ENCODE measurements around the gene WBP1. TPM values are rescaled to one million over a fixed set of nuclear protein-coding genes. Genes with fewer than 3 reads are reported as not detected.
"Not testable (repeated sequence)": the region's sequence is repeated elsewhere in the genome, so short reads cannot be mapped to it uniquely, and the experiment has no call there.

The WBP1 gene
- total and polyA plus RNA-seq, 2 donors from 2014 or later: 83.9 to 150 TPM

- intact Hi-C loops (cut with DNase I): no loop called here
- Histone ChIP-seq H3K27me3 (ENCODE audit: control insufficient read depth, insufficient read depth, low read length) (no peaks in the 10 kb centered on the region), H3K4me1 (ENCODE audit: control insufficient read depth in 2 of 3, insufficient read depth in 2 of 3, low read depth in 1 of 3, low read length in 3 of 3) (peaks cover 0 to 10% (median 0%) of the 10 kb centered on the region in 3 donors), H3K36me3 (ENCODE audit: control insufficient read depth in 2 of 3, insufficient read depth in 3 of 3, low read length in 3 of 3) (no peaks in the 10 kb centered on the region), H3K4me3 (ENCODE audit: low read length in 3 of 3) (no peak overlapping the region), H3K9ac (ENCODE audit: low read length in 3 of 3) (no peak overlapping the region), H3K9me3 (ENCODE audit: control insufficient read depth in 2 of 3, insufficient read depth in 1 of 3, low read length in 3 of 3) (no peaks in the 10 kb centered on the region), H3K27ac (ENCODE audit: low read depth in 2 of 2, low read length in 2 of 2) (no peak overlapping the region)
- no peak for DNase-seq
- no peak for TF ChIP-seq CTCF (IDR thresholded peaks at IDR 0.05; ENCODE audit: borderline replicate concordance, extremely low read depth, insufficient read depth)
- no peak for FAIRE-seq
Observed at GRCh38 chr2:74419345-74419744, 38.9 kb upstream of the WBP1 start.

GRCh38 chr2:74420006-74420405, 38.2 kb upstream of the WBP1 start:
- FAIRE-seq: no peak
- H3K27ac ChIP-seq (ENCODE audit: low read depth in 2 of 2, low read length in 2 of 2): no peak overlapping the region
- no peak overlapping the region for H3K4me3 ChIP-seq (ENCODE audit: low read length in 3 of 3)

GRCh38 chr2:74420443-74421103, 37.7 kb upstream of the WBP1 start:
- H3K36me3 ChIP-seq (ENCODE audit: control insufficient read depth in 2 of 3, insufficient read depth in 3 of 3, low read length in 3 of 3); H3K27me3 ChIP-seq (ENCODE audit: control insufficient read depth, insufficient read depth, low read length); FAIRE-seq; H3K4me1 ChIP-seq (ENCODE audit: control insufficient read depth in 2 of 3, insufficient read depth in 2 of 3, low read depth in 1 of 3, low read length in 3 of 3); H3K9me3 ChIP-seq (ENCODE audit: control insufficient read depth in 2 of 3, insufficient read depth in 1 of 3, low read length in 3 of 3); intact Hi-C loops (cut with DNase I); H3K9ac ChIP-seq (ENCODE audit: low read length in 3 of 3); H3K27ac ChIP-seq (ENCODE audit: low read depth in 2 of 2, low read length in 2 of 2): not testable (repeated sequence)
- peak overlapping the region in 1 of 3 donors; percentile 92 for H3K4me3 ChIP-seq (ENCODE audit: low read length in 3 of 3)
- DNase-seq: peak in 1 of 5 donors; percentile 39

More at GRCh38 chr2:74420006-74420405, 38.2 kb upstream of the WBP1 start:
- H3K9me3 ChIP-seq (ENCODE audit: control insufficient read depth in 2 of 3, insufficient read depth in 1 of 3, low read length in 3 of 3): no peaks in the 10 kb centered on the region
- peaks cover 0 to 3% (median 0%) of the 10 kb centered on the region in 3 donors for H3K36me3 ChIP-seq (ENCODE audit: control insufficient read depth in 2 of 3, insufficient read depth in 3 of 3, low read length in 3 of 3)
- no peak for DNase-seq
- H3K27me3 ChIP-seq (ENCODE audit: control insufficient read depth, insufficient read depth, low read length): no peaks in the 10 kb centered on the region
- peaks cover 0 to 7% (median 0%) of the 10 kb centered on the region in 3 donors for H3K4me1 ChIP-seq (ENCODE audit: control insufficient read depth in 2 of 3, insufficient read depth in 2 of 3, low read depth in 1 of 3, low read length in 3 of 3)
- intact Hi-C loops (cut with DNase I): no loop called here
- H3K9ac ChIP-seq (ENCODE audit: low read length in 3 of 3): no peak overlapping the region
- no peak for TF ChIP-seq CTCF (IDR thresholded peaks at IDR 0.05; ENCODE audit: borderline replicate concordance, extremely low read depth, insufficient read depth)

GRCh38 chr2:74421221-74421870, 36.9 kb upstream of the WBP1 start, which contains the start of the genes C2orf81 and WDR54:
Gene C2orf81, minus strand, starts transcription at chr2:74421619. Its CDS starts 59 bp downstream, at chr2:74421560.
Gene WDR54, plus strand, starts transcription at chr2:74421730. Its CDS starts 424 bp downstream, at chr2:74422154.
- peak within 1 kb of the TSS; percentile 43 to 77 (median 65) for H3K9ac ChIP-seq (ENCODE audit: low read length in 3 of 3)
- no peak for FAIRE-seq

More at GRCh38 chr2:74421221-74421870, 36.9 kb upstream of the WBP1 start, which contains the start of the genes C2orf81 and WDR54:
- Histone ChIP-seq H3K4me3 (ENCODE audit: low read length in 3 of 3) (peak within 1 kb of the TSS; percentile 64 to 92 (median 78)), H3K36me3 (ENCODE audit: control insufficient read depth in 2 of 3, insufficient read depth in 3 of 3, low read length in 3 of 3) (peaks cover 0 to 12% (median 0%) of the 10 kb centered on the region in 3 donors), H3K27me3 (ENCODE audit: control insufficient read depth, insufficient read depth, low read length) (no peaks in the 10 kb centered on the region), H3K4me1 (ENCODE audit: control insufficient read depth in 2 of 3, insufficient read depth in 2 of 3, low read depth in 1 of 3, low read length in 3 of 3) (peaks cover 0 to 3% (median 0%) of the 10 kb centered on the region in 3 donors), H3K27ac (ENCODE audit: low read depth in 2 of 2, low read length in 2 of 2) (peak within 1 kb of the TSS; percentile 65 to 78), H3K9me3 (ENCODE audit: control insufficient read depth in 2 of 3, insufficient read depth in 1 of 3, low read length in 3 of 3) (no peaks in the 10 kb centered on the region)
- intact Hi-C loops (cut with DNase I): no loop called here
- peak; percentile 91 to 96 (median 94) for DNase-seq
- no peak for TF ChIP-seq CTCF (IDR thresholded peaks at IDR 0.05; ENCODE audit: borderline replicate concordance, extremely low read depth, insufficient read depth)

All from kidney (tissue), 14 donors.